HCT116 (cell line): Measurements from ENCODE around the gene NHLRC4. TPM values are rescaled to one million over a fixed set of nuclear protein-coding genes. Genes with fewer than 3 reads are reported as not detected.
A peak's percentile ranks its signal among the peaks of the same experiment; 100 is the strongest.

Experiments
- ATAC-seq: fragments of 200-7000 bp; cut with Tn5 transposase; 2 replicates; pipeline ENCODE4 v1.9.1; 2020; ENCODE audit warnings: mild to moderate bottlenecking, moderate library complexity
- BruUV-seq: library from RNA; stranded (reverse); fragments of 400-500 nt; replicated peaks from 2 replicates; lab custom pipeline; 2021; lab: Mats Ljungman, UMichigan
- CTCF ChIA-PET: fragments of 300-600 bp; sonication (Branson Sonifier 250); formaldehyde crosslinking; loops from one replicate; lab custom pipeline; 2021; ENCODE audit warnings: antibody characterized with exemption; lab: Charles Lee
- POLR2A ChIA-PET: fragments of 300-600, 350-600 bp; sonication (Branson Sonifier 250); formaldehyde crosslinking; loops from one replicate; lab custom pipeline; 2021; ENCODE audit warnings: antibody characterized with exemption; lab: Charles Lee
- RAD21 ChIA-PET, 2 experiments: fragments of 300-600 bp; sonication (Branson Sonifier 250); formaldehyde crosslinking; loops; one replicate each; lab custom pipeline; 2023; ENCODE audit warnings: low total read pairs in 2 of 2; ENCODE audit not compliant: uncharacterized antibody in 2 of 2, unreplicated experiment in 2 of 2, low non-redundant PET in 1 of 2; lab: Charles Lee
- DNase-seq: peaks from one replicate; pipeline ENCODE4 v3.0.0-alpha.2; 2010; ENCODE audit warnings: low read depth, low spot score
- H2AFZ ChIP-seq: fragments of 200-600 bp; shearing (Covaris generic), sonication (generic); 2 replicates; pipeline ENCODE4 v1.6.1; 2017; ENCODE audit warnings: low read depth, mixed run types, mixed read lengths, antibody characterized with exemption, low read length; ENCODE audit not compliant: poor library complexity, severe bottlenecking
- H3K27ac ChIP-seq: 2 replicates; pipeline ENCODE4 v1.5.1; 2012; ENCODE audit warnings: low read depth, low read length
- H3K27me3 ChIP-seq: fragments of 200-600 bp; sonication (generic); 2 replicates; pipeline ENCODE4 v1.6.1; 2016; ENCODE audit warnings: mixed run types, low read length, mixed read lengths; ENCODE audit not compliant: insufficient read depth
- H3K36me3 ChIP-seq, 2 experiments: fragments of 200-500 bp in 1 of 2; fragments of 200-600 bp in 1 of 2; sonication (Bioruptor generic) in 1 of 2; sonication (generic) in 1 of 2; 2 replicates each; pipeline versions ENCODE4 v1.5.1 to v1.6.1; 2014 to 2016; ENCODE audit warnings: low read length in 2 of 2, inconsistent platforms in 1 of 2, mixed read lengths in 1 of 2, mixed run types in 1 of 2; ENCODE audit not compliant: insufficient read depth in 2 of 2, control insufficient read depth in 1 of 2
- H3K4me1 ChIP-seq, 2 experiments: fragments of 200-600 bp in 1 of 2; sonication (generic) in 1 of 2; 2 replicates each; pipeline versions ENCODE4 v1.5.1 to v1.6.1; 2012 to 2017; ENCODE audit warnings: low read length in 2 of 2, inconsistent platforms in 1 of 2, mild to moderate bottlenecking in 1 of 2, mixed read lengths in 1 of 2, mixed run types in 1 of 2, moderate library complexity in 1 of 2; ENCODE audit not compliant: insufficient read depth in 2 of 2, control insufficient read depth in 1 of 2
- H3K4me2 ChIP-seq: fragments of 200-600 bp; sonication (generic); 2 replicates; pipeline ENCODE4 v1.6.1; 2017; ENCODE audit warnings: mixed run types, low read length, mixed read lengths
- H3K4me3 ChIP-seq, 2 experiments: fragments of 200-600 bp in 1 of 2; sonication (generic) in 1 of 2; replicated peaks in 1 of 2; 2 replicates each; pipeline ENCODE4 v1.5.1; 2011 to 2016; ENCODE audit warnings: low read length in 2 of 2, control low read depth in 1 of 2, low read depth in 1 of 2, mild to moderate bottlenecking in 1 of 2, mixed read lengths in 1 of 2, mixed run types in 1 of 2
- H3K79me2 ChIP-seq: fragments of 200-600 bp; sonication (generic); 2 replicates; pipeline ENCODE4 v1.6.1; 2017; ENCODE audit warnings: mild to moderate bottlenecking, mixed run types, low read length, moderate library complexity, mixed read lengths; ENCODE audit not compliant: insufficient read depth
- H3K9ac ChIP-seq: fragments of 200-600 bp; sonication (generic); 2 replicates; pipeline ENCODE4 v1.6.1; 2016; ENCODE audit warnings: low read length, mixed read lengths
- H3K9me2 ChIP-seq: fragments of 200-600 bp; sonication (generic), shearing (Covaris generic); 2 replicates; pipeline ENCODE4 v1.6.1; 2017; ENCODE audit warnings: mixed run types, mild to moderate bottlenecking, moderate library complexity; ENCODE audit not compliant: insufficient read depth
- H3K9me3 ChIP-seq, 2 experiments: fragments of 200-500 bp in 1 of 2; fragments of 200-600 bp in 1 of 2; sonication (Bioruptor generic) in 1 of 2; sonication (generic) in 1 of 2; 2 replicates each; pipeline ENCODE4 v1.6.1; 2014 to 2017; ENCODE audit warnings: low read length in 2 of 2, mixed read lengths in 2 of 2, inconsistent platforms in 1 of 2, low read depth in 1 of 2, mild to moderate bottlenecking in 1 of 2, mixed run types in 1 of 2, moderate library complexity in 1 of 2; ENCODE audit not compliant: control insufficient read depth in 1 of 2, insufficient read depth in 1 of 2
- H4K20me1 ChIP-seq: fragments of 200-600 bp; sonication (generic), shearing (Covaris generic); 2 replicates; pipeline ENCODE4 v1.6.1; 2017; ENCODE audit warnings: mixed run types, mild to moderate bottlenecking, moderate library complexity; ENCODE audit not compliant: insufficient read depth
- CBX3 ChIP-seq: IDR thresholded peaks from 2 replicates; pipeline ENCODE4 v1.6.1; 2012; ENCODE audit warnings: low read depth
- EZH2 ChIP-seq: fragments of 200-600 bp; sonication (generic); IDR thresholded peaks from 2 replicates; pipeline ENCODE4 v1.6.1; 2017; ENCODE audit warnings: antibody characterized with exemption, mixed run types
- POLR2AphosphoS5 ChIP-seq: IDR thresholded peaks from 2 replicates; pipeline ENCODE4 v1.6.1; 2011; ENCODE audit warnings: mild to moderate bottlenecking, low read depth, low read length, moderate library complexity
- RAD21 ChIP-seq: IDR thresholded peaks from 2 replicates; pipeline ENCODE4 v1.6.1; 2012; ENCODE audit warnings: low read depth, mild to moderate bottlenecking
- SP1 ChIP-seq: IDR thresholded peaks from 2 replicates; pipeline ENCODE4 v1.6.1; 2012; ENCODE audit warnings: low read depth
- SRF ChIP-seq: IDR thresholded peaks from 2 replicates; pipeline ENCODE4 v1.6.1; 2012; ENCODE audit warnings: low read depth
- TCF7L2 ChIP-seq: IDR thresholded peaks from 2 replicates; pipeline ENCODE4 v1.7.0; 2011; ENCODE audit warnings: borderline replicate concordance, inconsistent platforms; ENCODE audit not compliant: insufficient read depth, insufficient read length; ENCODE audit errors: extremely low read depth
- ZFX ChIP-seq: fragments of 450-650 bp; IDR thresholded peaks from 2 replicates; pipeline ENCODE4 v1.6.1; 2017
- intact Hi-C: fragments of 100-400 bp; cut with micrococcal nuclease; formaldehyde crosslinking; loops from 2 replicates; pipeline ENCODE4 v1.10.0; 2022
- total RNA-seq: library from RNA; stranded (reverse); gene quantifications from one replicate; pipeline ENCODE4 v1.2.1, GENCODE V29; 2021; ENCODE audit not compliant: unreplicated experiment
- TF ChIP-seq, protein P1 (sequence below): IDR thresholded peaks from 2 replicates; pipeline ENCODE4 v1.6.1; 2011; ENCODE audit warnings: mild to moderate bottlenecking, low read length, moderate library complexity; ENCODE audit not compliant: insufficient replicate concordance; ENCODE audit errors: extremely low read depth

Gene NHLRC4
- total RNA-seq, 1 experiment from 2014 or later = 0.22 TPM

DNA sequence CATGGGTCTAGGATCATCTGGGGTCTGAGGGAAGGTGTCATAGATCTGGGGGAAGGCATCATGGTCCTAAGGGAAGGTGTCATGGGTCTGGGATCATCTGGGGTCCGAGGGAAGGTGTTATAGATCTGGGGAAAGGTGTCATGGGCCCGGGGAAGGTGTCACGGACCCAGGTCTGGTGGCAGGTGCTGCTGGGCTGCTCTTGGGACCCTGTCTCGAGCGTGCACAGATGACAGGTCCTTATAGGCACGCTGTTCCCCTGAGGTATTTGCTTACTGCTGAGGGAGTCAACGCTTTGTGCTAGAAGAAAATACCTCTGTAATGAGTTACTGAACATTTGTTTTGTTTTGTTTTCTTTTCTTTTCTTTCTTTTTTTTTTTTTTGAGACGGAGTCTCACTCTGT is 24.4 kb downstream of the NHLRC4 start:
- no peaks in the 10 kb centered on the region for H4K20me1 ChIP-seq
- H3K9me3 ChIP-seq = no peaks in the 10 kb centered on the region
- TF ChIP-seq, protein P1, sequence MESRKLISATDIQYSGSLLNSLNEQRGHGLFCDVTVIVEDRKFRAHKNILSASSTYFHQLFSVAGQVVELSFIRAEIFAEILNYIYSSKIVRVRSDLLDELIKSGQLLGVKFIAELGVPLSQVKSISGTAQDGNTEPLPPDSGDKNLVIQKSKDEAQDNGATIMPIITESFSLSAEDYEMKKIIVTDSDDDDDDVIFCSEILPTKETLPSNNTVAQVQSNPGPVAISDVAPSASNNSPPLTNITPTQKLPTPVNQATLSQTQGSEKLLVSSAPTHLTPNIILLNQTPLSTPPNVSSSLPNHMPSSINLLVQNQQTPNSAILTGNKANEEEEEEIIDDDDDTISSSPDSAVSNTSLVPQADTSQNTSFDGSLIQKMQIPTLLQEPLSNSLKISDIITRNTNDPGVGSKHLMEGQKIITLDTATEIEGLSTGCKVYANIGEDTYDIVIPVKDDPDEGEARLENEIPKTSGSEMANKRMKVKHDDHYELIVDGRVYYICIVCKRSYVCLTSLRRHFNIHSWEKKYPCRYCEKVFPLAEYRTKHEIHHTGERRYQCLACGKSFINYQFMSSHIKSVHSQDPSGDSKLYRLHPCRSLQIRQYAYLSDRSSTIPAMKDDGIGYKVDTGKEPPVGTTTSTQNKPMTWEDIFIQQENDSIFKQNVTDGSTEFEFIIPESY = no peak
- no peak for TF ChIP-seq TCF7L2
- TF ChIP-seq ZFX = no peak
- no peak for TF ChIP-seq SP1
- TF ChIP-seq SRF = no peak
- TF ChIP-seq RAD21 = no peak
- no peak for TF ChIP-seq POLR2AphosphoS5
- TF ChIP-seq CBX3 = no peak
- no peak for TF ChIP-seq EZH2
- TF ChIP-seq, all 23 proteins: peak for 0
- CTCF ChIA-PET = no interaction called here
- POLR2A ChIA-PET = no interaction called here
- Histone ChIP-seq H2AFZ (no peak overlapping the region), H3K27me3 (no peaks in the 10 kb centered on the region), H3K4me2 (peak overlapping the region; percentile 77), H3K4me3 (peak overlapping the region in 1 of 2 experiments; percentile 69; a peak in 1 of 4 replicates), H3K9ac (no peak overlapping the region), H3K79me2 (peaks cover 33% of the 10 kb centered on the region; the same call in 1 of the 2 replicates), H3K4me1 (peaks cover 30 to 41% of the 10 kb centered on the region in 2 experiments), H3K27ac (no peak overlapping the region), H3K9me2 (no peaks in the 10 kb centered on the region), H3K36me3 (no peaks in the 10 kb centered on the region)
- no peak for ATAC-seq
- RAD21 ChIA-PET = no interaction called here
- intact Hi-C loops = loop anchor here (5.0 kb wide), 1 partner anchor 36 kb away; no protein-coding TSS in a partner anchor
- no peak for DNase-seq
- TSS peak; percentile 31 for BruUV-seq
